ENCODE measurements around the gene MRPS25. TPM values are rescaled to one million over a fixed set of nuclear protein-coding genes. Genes with fewer than 3 reads are reported as not detected.

MRPS25 gene
- total RNA-seq (2014; rRNA removed; shearing (Covaris generic)), result 66.4 and 69.0 TPM in 2 replicates
- 63.6 and 71.9 TPM in 2 replicates for polyA plus RNA-seq (2015; cell fraction: cytosol; rRNA removed)
- 104 and 135 TPM in 2 replicates for polyA plus RNA-seq (2015; cell fraction: nucleus; rRNA removed)

- peak; percentile 88 for DNase-seq (ENCODE audit: low read depth)
Observed at GRCh38 chr3:15064835-15065549, at the start of gene MRPS25. TSS of gene MRPS25 (minus strand) at chr3:15065315. CDS start at chr3:15065194, 121 bp downstream.

GRCh38 chr3:15113884-15114283, 48.8 kb upstream of the MRPS25 start:
- DNase-seq (ENCODE audit: low read depth), result no peak

- no peak for DNase-seq (ENCODE audit: low read depth)
Observed at GRCh38 chr3:15113471-15113870, 48.4 kb upstream of the MRPS25 start.

- DNase-seq (ENCODE audit: low read depth), result no peak
Observed at GRCh38 chr3:15112011-15112410, 46.9 kb upstream of the MRPS25 start.

GRCh38 chr3:15110206-15110605, 45.1 kb upstream of the MRPS25 start:
- DNase-seq (ENCODE audit: low read depth), result no peak

- DNase-seq (ENCODE audit: low read depth), result no peak
Observed at GRCh38 chr3:15108869-15109268, 43.8 kb upstream of the MRPS25 start.

- DNase-seq (ENCODE audit: low read depth), result peak; percentile 42
Observed at GRCh38 chr3:15108082-15108545, 43.0 kb upstream of the MRPS25 start.

- no peak for DNase-seq (ENCODE audit: low read depth)
Observed at GRCh38 chr3:15107075-15107947, 42.2 kb upstream of the MRPS25 start.

- no peak for DNase-seq (ENCODE audit: low read depth)
Observed at GRCh38 chr3:15102836-15103235, 37.7 kb upstream of the MRPS25 start.

GRCh38 chr3:15102256-15102655, 37.1 kb upstream of the MRPS25 start:
- DNase-seq (ENCODE audit: low read depth), result no peak

- DNase-seq (ENCODE audit: low read depth), result no peak
Observed at GRCh38 chr3:15099364-15100098, 34.4 kb upstream of the MRPS25 start.

- DNase-seq (ENCODE audit: low read depth), result peak; percentile 92
Observed at GRCh38 chr3:15098503-15099363, 33.6 kb upstream of the MRPS25 start, which contains the start of gene RBSN. TSS of gene RBSN (minus strand) at chr3:15099148. CDS start at chr3:15096120, 3,028 bp downstream.

- peak; percentile 57 for DNase-seq (ENCODE audit: low read depth)
Observed at GRCh38 chr3:15097891-15098290, 32.8 kb upstream of the MRPS25 start.

- no peak for DNase-seq (ENCODE audit: low read depth)
Observed at GRCh38 chr3:15096046-15096445, 30.9 kb upstream of the MRPS25 start.

- no peak for DNase-seq (ENCODE audit: low read depth)
Observed at GRCh38 chr3:15094187-15094875, 29.2 kb upstream of the MRPS25 start.

GRCh38 chr3:15092686-15093085, 27.6 kb upstream of the MRPS25 start:
- no peak for DNase-seq (ENCODE audit: low read depth)

GRCh38 chr3:15091575-15091974, 26.5 kb upstream of the MRPS25 start:
- no peak for DNase-seq (ENCODE audit: low read depth)

GRCh38 chr3:15089201-15089600, 24.1 kb upstream of the MRPS25 start:
- no peak for DNase-seq (ENCODE audit: low read depth)

- DNase-seq (ENCODE audit: low read depth), result no peak
Observed at GRCh38 chr3:15086699-15087098, 21.6 kb upstream of the MRPS25 start.

GRCh38 chr3:15086263-15086662, 21.1 kb upstream of the MRPS25 start:
- no peak for DNase-seq (ENCODE audit: low read depth)
